Liver (tissue), 9 donors: ENCODE measurements around the gene BIN2. TPM values are rescaled to one million over a fixed set of nuclear protein-coding genes. Genes with fewer than 3 reads are reported as not detected.

ENCODE experiments used
- DNase-seq: peaks from one replicate; pipeline ENCODE4 v3.0.0-alpha.2; 2017; ENCODE audit warnings: low spot score
- H3K27ac ChIP-seq, 2 donors: one replicate each; pipeline ENCODE4 v1.7.0; 2013; ENCODE audit warnings: inconsistent platforms in 2 of 2, low read length in 2 of 2, control low read depth in 1 of 2, low read depth in 1 of 2, mild to moderate bottlenecking in 1 of 2
- H3K27me3 ChIP-seq, 4 donors: one replicate each; pipeline versions ENCODE4 v1.6.1 to v1.7.0; 2013; ENCODE audit warnings: low read length in 3 of 4, inconsistent platforms in 1 of 4, mild to moderate bottlenecking in 1 of 4, moderate library complexity in 1 of 4; ENCODE audit not compliant: control insufficient read depth in 4 of 4, insufficient read depth in 4 of 4
- H3K36me3 ChIP-seq, 4 donors: one replicate each; pipeline versions ENCODE4 v1.6.1 to v1.7.0; 2013; ENCODE audit warnings: low read length in 3 of 4, mild to moderate bottlenecking in 3 of 4, low read depth in 1 of 4, moderate library complexity in 1 of 4; ENCODE audit not compliant: control insufficient read depth in 4 of 4, insufficient read depth in 3 of 4
- H3K4me1 ChIP-seq, 4 donors: one replicate each; pipeline versions ENCODE4 v1.6.1 to v1.7.0; 2013; ENCODE audit warnings: low read length in 3 of 4, mild to moderate bottlenecking in 3 of 4, moderate library complexity in 1 of 4; ENCODE audit not compliant: control insufficient read depth in 4 of 4, insufficient read depth in 4 of 4
- H3K4me3 ChIP-seq, 3 donors: one replicate each; pipeline versions ENCODE4 v1.6.1 to v1.7.0; 2013; ENCODE audit warnings: low read length in 3 of 3, control low read depth in 1 of 3, low read depth in 1 of 3, mild to moderate bottlenecking in 1 of 3
- H3K9ac ChIP-seq, 2 donors: one replicate each; pipeline ENCODE4 v1.7.0; 2013; ENCODE audit warnings: low read length in 2 of 2, mild to moderate bottlenecking in 2 of 2, moderate library complexity in 2 of 2, control low read depth in 1 of 2, low read depth in 1 of 2
- H3K9me3 ChIP-seq, 4 donors: one replicate each; pipeline versions ENCODE4 v1.6.1 to v1.7.0; 2013; ENCODE audit warnings: low read length in 3 of 4; ENCODE audit not compliant: control insufficient read depth in 4 of 4
- ATF3 ChIP-seq: IDR thresholded peaks from 2 replicates; pipeline ENCODE4 v1.6.1; 2016; ENCODE audit warnings: antibody characterized with exemption
- FOXA1 ChIP-seq: IDR thresholded peaks from 2 replicates; pipeline ENCODE4 v1.6.1; 2016; ENCODE audit warnings: antibody characterized with exemption
- FOXA2 ChIP-seq: IDR thresholded peaks from 2 replicates; pipeline ENCODE4 v1.6.1; 2016; ENCODE audit warnings: antibody characterized with exemption
- GABPA ChIP-seq, 2 donors: IDR thresholded peaks in 1 of 2; conservative IDR thresholded peaks in 1 of 2; 2 replicates each; pipeline ENCODE4 v1.6.1; 2016; ENCODE audit warnings: antibody characterized with exemption in 2 of 2, mild to moderate bottlenecking in 1 of 2, moderate library complexity in 1 of 2
- HNF4A ChIP-seq, 2 donors: conservative IDR thresholded peaks; 2 replicates each; pipeline ENCODE4 v1.6.1; 2016; ENCODE audit warnings: antibody characterized with exemption in 2 of 2, mild to moderate bottlenecking in 2 of 2
- HNF4G ChIP-seq: IDR thresholded peaks from 2 replicates; pipeline ENCODE4 v1.6.1; 2016; ENCODE audit warnings: antibody characterized with exemption
- JUND ChIP-seq, 2 donors: IDR thresholded peaks; 2 replicates each; pipeline ENCODE4 v1.6.1; 2016; ENCODE audit warnings: antibody characterized with exemption in 2 of 2
- MAX ChIP-seq: IDR thresholded peaks from 2 replicates; pipeline ENCODE4 v1.6.1; 2016; ENCODE audit warnings: antibody characterized with exemption
- NR2F2 ChIP-seq: IDR thresholded peaks from 2 replicates; pipeline ENCODE4 v1.6.1; 2016; ENCODE audit warnings: antibody characterized with exemption
- RAD21 ChIP-seq, 2 donors: IDR thresholded peaks; 2 replicates each; pipeline ENCODE4 v1.6.1; 2016; ENCODE audit warnings: antibody characterized with exemption in 2 of 2, mild to moderate bottlenecking in 2 of 2
- REST ChIP-seq: IDR thresholded peaks from 2 replicates; pipeline ENCODE4 v1.6.1; 2016; ENCODE audit warnings: antibody characterized with exemption, mild to moderate bottlenecking
- RXRA ChIP-seq, 2 donors: IDR thresholded peaks; 2 replicates each; pipeline ENCODE4 v1.6.1; 2017 to 2018; ENCODE audit warnings: antibody characterized with exemption in 2 of 2, mild to moderate bottlenecking in 1 of 2
- SP1 ChIP-seq: IDR thresholded peaks from 2 replicates; pipeline ENCODE4 v1.6.1; 2018; ENCODE audit warnings: antibody characterized with exemption, mild to moderate bottlenecking
- TAF1 ChIP-seq: conservative IDR thresholded peaks from 2 replicates; pipeline ENCODE4 v1.6.1; 2016; ENCODE audit warnings: antibody characterized with exemption, mild to moderate bottlenecking
- ZBTB33 ChIP-seq: IDR thresholded peaks from 2 replicates; pipeline ENCODE4 v1.6.1; 2016; ENCODE audit warnings: antibody characterized with exemption
- WGBS: extraction: QIAGEN DNeasy Blood & Tissue Kit; methylation state at CpG from one replicate; pipeline ENCODE4 v1.1.7; 2013; 5-methylcytosine and 5-hydroxymethylcytosine counted together
- polyA plus RNA-seq, 2 donors: library from polyadenylated mRNA; stranded (reverse) in 1 of 2; unstranded in 1 of 2; fragments of 200-250 nt in 1 of 2; fragments of >200 nt in 1 of 2; fragmentation: Nextera tagmentation in 1 of 2; extraction: Ambion mirVana in 1 of 2; gene quantifications; one replicate each; pipeline versions ENCODE4 v1.2.1 to v1.2.3, GENCODE V29; 2013 to 2015
- total RNA-seq, 2 donors: library from RNA; depleted of rRNA; stranded (reverse); fragments of >200 nt; gene quantifications; one replicate each; pipeline ENCODE4 v1.2.3, GENCODE V29; 2014
- donor health status: healthy.
- donor health status: healthy.
- donor health status: healthy.
- donor health status: healthy.
- donor health status: healthy.

BIN2 gene
- total and polyA plus RNA-seq, 4 donors: 1.9 to 10.2 (median 4.4) TPM

GRCh38 chr12:51359851-51360250 lies 35.9 kb upstream of the BIN2 start:
- Histone ChIP-seq H3K4me3 (no peak overlapping the region), H3K27ac (no peak overlapping the region), H3K9ac (no peak overlapping the region), H3K4me1 (no peaks in the 10 kb centered on the region), H3K27me3 (no peaks in the 10 kb centered on the region), H3K36me3 (no peaks in the 10 kb centered on the region), H3K9me3 (no peaks in the 10 kb centered on the region)
- DNase-seq: no peak
- TF ChIP-seq ATF3 (no peak), RXRA (IDR thresholded peaks at IDR 0.05) (no peak), REST (no peak), ZBTB33 (no peak), JUND (IDR thresholded peaks at IDR 0.05) (no peak), TAF1 (no peak), FOXA1 (no peak)
- WGBS: 92% methylated on average over 4 of the region's 4 CpGs

- H3K4me1 ChIP-seq: no peaks in the 10 kb centered on the region
- H3K9ac ChIP-seq: no peak overlapping the region
- no peak overlapping the region for H3K27ac ChIP-seq
- no peak for TF ChIP-seq GABPA (IDR thresholded peaks at IDR 0.05 in 1 of 2, conservative IDR thresholded peaks at IDR 0.05 in 1 of 2)
- no peaks in the 10 kb centered on the region for H3K27me3 ChIP-seq
- no peak overlapping the region for H3K4me3 ChIP-seq
- no peak for DNase-seq
- no peaks in the 10 kb centered on the region for H3K36me3 ChIP-seq
- no peaks in the 10 kb centered on the region for H3K9me3 ChIP-seq
- WGBS: 96% methylated on average over 8 of the region's 8 CpGs
Measured at GRCh38 chr12:51358496-51358895, 34.5 kb upstream of the BIN2 start.

- no peak for DNase-seq
- H3K27ac ChIP-seq: no peak overlapping the region
- TF ChIP-seq MAX: no peak
- no peak for TF ChIP-seq HNF4G
- no peak for TF ChIP-seq ZBTB33
- no peak for TF ChIP-seq JUND (IDR thresholded peaks at IDR 0.05)
- no peak for TF ChIP-seq ATF3
- TF ChIP-seq FOXA2: no peak
- no peak for TF ChIP-seq HNF4A (conservative IDR thresholded peaks at IDR 0.05)
- no peak for TF ChIP-seq SP1
- TF ChIP-seq FOXA1: no peak
- TF ChIP-seq RAD21 (IDR thresholded peaks at IDR 0.05): no peak
- TF ChIP-seq REST: no peak
- TF ChIP-seq RXRA (IDR thresholded peaks at IDR 0.05): no peak
- no peak for TF ChIP-seq NR2F2
Measured at GRCh38 chr12:51357374-51358047, 33.5 kb upstream of the BIN2 start.

More at GRCh38 chr12:51357374-51358047, 33.5 kb upstream of the BIN2 start:
- no peak overlapping the region for H3K4me3 ChIP-seq
- no peaks in the 10 kb centered on the region for H3K9me3 ChIP-seq
- no peaks in the 10 kb centered on the region for H3K36me3 ChIP-seq
- H3K9ac ChIP-seq: no peak overlapping the region
- WGBS: 87% methylated on average over 10 of the region's 10 CpGs
- H3K27me3 ChIP-seq: no peaks in the 10 kb centered on the region
- H3K4me1 ChIP-seq: no peaks in the 10 kb centered on the region
